HepG2 (cell line): Measurements from ENCODE around the gene DBN1. TPM values are rescaled to one million over a fixed set of nuclear protein-coding genes. Genes with fewer than 3 reads are reported as not detected.

Experiments
- CTCF ChIP-seq: sonication (generic); formaldehyde crosslinking; IDR thresholded peaks from 2 replicates; pipeline ENCODE4 v1.5.0; 2020; ENCODE audit warnings: mild to moderate bottlenecking, missing genetic modification reagents, moderate library complexity
- HDAC6 ChIP-seq: fragments of 200-600 bp; sonication (generic); IDR thresholded peaks from 2 replicates; pipeline ENCODE4 v1.7.0; 2017; ENCODE audit warnings: mild to moderate bottlenecking, antibody characterized with exemption, low read length, low read depth
- HMGXB4 ChIP-seq, 2 experiments: sonication (generic) in 1 of 2; formaldehyde crosslinking in 1 of 2; IDR thresholded peaks; 2 replicates each; pipeline versions ENCODE4 v1.4.0 to v1.6.1; 2018 to 2020; ENCODE audit warnings: missing genetic modification reagents in 2 of 2, borderline replicate concordance in 1 of 2, low read depth in 1 of 2, mild to moderate bottlenecking in 1 of 2, missing biosample characterization in 1 of 2
- HOXA3 ChIP-seq: sonication (generic); formaldehyde crosslinking; IDR thresholded peaks from 2 replicates; pipeline ENCODE4 v1.5.0; 2020; ENCODE audit warnings: missing genetic modification reagents
- MTF1 ChIP-seq: sonication (generic); formaldehyde crosslinking; IDR thresholded peaks from 2 replicates; pipeline ENCODE4 v1.5.0; 2020; ENCODE audit warnings: missing genetic modification reagents
- NFAT5 ChIP-seq: sonication (generic); formaldehyde crosslinking; IDR thresholded peaks from 2 replicates; pipeline ENCODE4 v1.4.0; 2020; ENCODE audit warnings: missing genetic modification reagents
- NFRKB ChIP-seq: fragments of 450-650 bp; IDR thresholded peaks from 2 replicates; pipeline ENCODE4 v1.6.1; 2017
- PLSCR1 ChIP-seq: sonication (generic); formaldehyde crosslinking; IDR thresholded peaks from 2 replicates; pipeline ENCODE4 v1.5.0; 2020; ENCODE audit warnings: missing genetic modification reagents, mild to moderate bottlenecking, borderline replicate concordance
- REL ChIP-seq: sonication (generic); formaldehyde crosslinking; conservative IDR thresholded peaks from 2 replicates; pipeline ENCODE4 v1.8.0; 2022; ENCODE audit warnings: mild to moderate bottlenecking, missing genetic modification reagents, moderate library complexity
- RFX5 ChIP-seq: IDR thresholded peaks from 2 replicates; pipeline ENCODE4 v1.6.1; 2011; ENCODE audit warnings: low read depth, low read length, improper control_type of control experiment
- RXRA ChIP-seq: sonication (generic); formaldehyde crosslinking; IDR thresholded peaks from 2 replicates; pipeline ENCODE4 v1.5.1; 2020; ENCODE audit warnings: missing genetic modification reagents
- XRCC5 ChIP-seq: fragments of 200-400 bp; formaldehyde crosslinking; optimal IDR thresholded peaks from 2 replicates; pipeline ENCODE3; 2017; ENCODE audit warnings: mild to moderate bottlenecking, low read length
- ZGPAT ChIP-seq: IDR thresholded peaks from 2 replicates; pipeline ENCODE4 v1.6.1; 2016; ENCODE audit warnings: mild to moderate bottlenecking
- ZNF280B ChIP-seq: sonication (generic); formaldehyde crosslinking; IDR thresholded peaks from 2 replicates; pipeline ENCODE4 v1.5.0; 2020; ENCODE audit warnings: missing genetic modification reagents, mild to moderate bottlenecking, borderline replicate concordance
- ZNF7 ChIP-seq: IDR thresholded peaks from 2 replicates; pipeline ENCODE4 v1.6.1; 2016; ENCODE audit warnings: missing biosample characterization, missing genetic modification reagents
- polyA plus RNA-seq, 8 experiments: library from polyadenylated mRNA; depleted of rRNA in 3 of 8; stranded (reverse) in 7 of 8; unstranded in 1 of 8; fragments of >200 nt; fragmentation: Illumina TruSeq in 4 of 8; extraction: Trizol in 4 of 8; gene quantifications; 2 replicates each; pipeline versions ENCODE4 v1.2.1 to v1.2.3, GENCODE V29; 2011 to 2016; ENCODE audit warnings: low read depth in 4 of 8, missing spikeins in 1 of 8, mixed read lengths in 1 of 8; ENCODE audit not compliant: insufficient read depth in 1 of 8
- total RNA-seq, 5 experiments: library from RNA; depleted of rRNA; stranded (reverse); fragments of >200 nt; fragmentation: Illumina TruSeq; extraction: Trizol; gene quantifications; 2 replicates each; pipeline ENCODE4 v1.2.3, GENCODE V29; 2016; ENCODE audit warnings: low read depth in 1 of 5

Gene DBN1
- total and polyA plus RNA-seq, 2 of the 13 experiments (the other 11 are each of a cell fraction or from before 2014, with no cell fraction given): 27.0 to 37.3 TPM

GRCh38 chr5:177500685-177501522 is 27.5 kb upstream of the DBN1 start (continued):
- TF ChIP-seq NFAT5 (CRISPR knock-in tag): no peak
- TF ChIP-seq ZNF7 (CRISPR knock-in tag): no peak
- TF ChIP-seq HMGXB4 (CRISPR knock-in tag; IDR thresholded peaks at IDR 0.05; ENCODE audit: borderline replicate concordance in 1 of 2, low read depth in 1 of 2): peak; percentile 61 to 86
- TF ChIP-seq PLSCR1 (CRISPR knock-in tag): no peak
- TF ChIP-seq ZGPAT (CRISPR knock-in tag): peak; percentile 68
- no peak for TF ChIP-seq ZNF280B (CRISPR knock-in tag)
- no peak for TF ChIP-seq HDAC6
- TF ChIP-seq MTF1 (CRISPR knock-in tag): no peak
- TF ChIP-seq RFX5: peak; percentile 34; the same call in 1 of the 2 replicates
- TF ChIP-seq XRCC5: peak; percentile 87
- peak; percentile 25; the same call in 1 of the 2 replicates for TF ChIP-seq HOXA3 (CRISPR knock-in tag)
- TF ChIP-seq REL (CRISPR knock-in tag): no peak
- TF ChIP-seq CTCF (CRISPR knock-in tag): peak; percentile 95
- TF ChIP-seq RXRA (CRISPR knock-in tag): 0 out of 2 replicates have a peak, but pooled peaks have one; percentile 8
- TF ChIP-seq NFRKB: no peak
